ENCODE measurements around the gene CMTM1.

The CMTM1 gene

DNA sequence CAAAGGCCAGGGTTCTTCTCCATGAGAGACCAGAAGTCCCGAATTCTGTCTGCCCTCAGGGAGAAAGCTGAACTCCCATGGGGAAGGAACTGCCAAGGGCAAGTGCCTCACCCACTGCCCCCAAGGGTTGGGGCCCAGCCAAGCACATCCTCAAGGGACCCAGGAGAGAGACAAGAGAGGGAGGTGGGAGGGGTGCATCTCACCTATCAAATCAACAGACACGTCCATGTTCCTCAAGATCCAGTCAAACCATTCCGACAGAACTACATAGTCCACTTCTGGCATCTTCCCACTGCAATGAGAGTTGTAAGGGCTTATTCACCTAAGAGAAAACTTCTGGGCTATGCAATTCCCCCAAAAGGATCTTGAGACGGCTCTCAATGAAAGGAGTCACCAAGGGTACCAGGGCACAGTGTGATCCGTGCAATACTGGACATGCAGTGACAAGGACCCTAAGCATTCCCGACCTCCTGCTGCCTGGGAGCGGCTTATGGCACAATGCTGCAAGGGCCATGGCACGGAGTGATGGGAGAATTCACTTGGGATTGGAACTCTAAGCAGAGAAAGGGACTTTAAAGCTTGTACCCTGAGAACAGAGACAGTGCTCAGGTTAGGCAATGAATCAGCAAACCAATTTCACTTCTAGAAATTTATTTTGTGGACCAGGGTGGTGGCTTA, 48.5 kb upstream of the CMTM1 start:
- no peak for ATAC-seq
- TF ChIP-seq OSR1 (CRISPR knock-in tag; IDR thresholded peaks at IDR 0.05) = no peak
- TF ChIP-seq BACH2 (CRISPR knock-in tag; IDR thresholded peaks at IDR 0.05; ENCODE audit: borderline replicate concordance) = no peak
- no peak for TF ChIP-seq ISL1 (CRISPR knock-in tag; IDR thresholded peaks at IDR 0.05)
- TF ChIP-seq ZC3H10 (CRISPR knock-in tag; IDR thresholded peaks at IDR 0.05) = no peak
- TF ChIP-seq ZNF8 (CRISPR knock-in tag; IDR thresholded peaks at IDR 0.05) = no peak

DNA sequence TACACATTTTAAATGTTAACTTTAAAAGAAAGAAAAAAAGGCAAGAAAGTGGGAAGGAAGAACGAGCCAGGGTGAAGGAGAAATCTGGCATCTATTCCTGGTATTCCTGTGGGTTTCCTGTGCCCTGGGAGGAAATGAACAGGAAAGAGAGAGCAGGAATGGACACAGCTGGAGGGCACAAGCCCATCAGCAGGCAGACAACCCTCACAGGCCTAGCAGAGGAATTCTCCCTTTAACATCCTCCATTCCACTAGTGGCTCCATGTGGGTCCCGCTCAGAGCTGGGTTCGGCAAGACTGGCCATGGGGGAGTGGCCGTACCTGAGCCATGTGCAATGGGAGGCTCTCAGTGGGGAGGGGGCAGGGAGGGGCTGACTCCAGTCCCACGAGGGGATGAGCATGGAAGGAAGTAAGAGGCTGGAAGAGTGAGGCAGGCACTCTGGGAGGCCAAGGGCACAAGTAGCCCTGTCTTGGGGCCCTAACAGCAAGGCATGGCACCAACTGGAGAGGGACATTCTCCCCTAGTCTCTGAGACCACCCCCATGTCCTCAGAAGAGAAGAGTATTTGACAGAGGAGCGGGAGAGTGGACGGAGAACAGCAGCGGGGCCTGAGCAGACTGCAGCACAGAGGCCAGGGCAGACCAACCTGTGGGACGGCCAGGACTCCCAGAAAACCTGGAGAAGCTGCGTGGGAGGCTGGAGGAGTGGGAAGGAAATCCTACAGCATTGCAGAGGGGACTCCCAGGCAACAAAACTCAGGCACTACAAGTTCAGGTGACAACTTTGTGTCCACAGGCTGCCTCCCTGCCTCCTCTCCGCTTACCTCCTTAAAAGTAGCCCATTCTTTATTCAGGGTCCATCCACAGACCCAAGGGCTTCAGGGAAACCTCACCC, 46.5 kb upstream of the CMTM1 start:
- ATAC-seq = no peak
- TF ChIP-seq ESRRG (CRISPR knock-in tag; IDR thresholded peaks at IDR 0.05) (no peak), PPARA (CRISPR knock-in tag; IDR thresholded peaks at IDR 0.05; ENCODE audit: borderline replicate concordance) (no peak), TOX (CRISPR knock-in tag; IDR thresholded peaks at IDR 0.05; ENCODE audit: borderline replicate concordance) (no peak), ISL1 (CRISPR knock-in tag; IDR thresholded peaks at IDR 0.05) (no peak), TCF4 (CRISPR knock-in tag; IDR thresholded peaks at IDR 0.05; ENCODE audit: borderline replicate concordance) (no peak), OSR1 (CRISPR knock-in tag; IDR thresholded peaks at IDR 0.05) (no peak), SNAI2 (CRISPR knock-in tag; IDR thresholded peaks at IDR 0.05) (no peak), ZC3H10 (CRISPR knock-in tag; IDR thresholded peaks at IDR 0.05) (no peak), BACH2 (CRISPR knock-in tag; IDR thresholded peaks at IDR 0.05; ENCODE audit: borderline replicate concordance) (no peak), CSDC2 (CRISPR knock-in tag; IDR thresholded peaks at IDR 0.05) (no peak), ARNTL (CRISPR knock-in tag; IDR thresholded peaks at IDR 0.05; ENCODE audit: borderline replicate concordance, low read depth) (no peak), ZNF565 (CRISPR knock-in tag; conservative IDR thresholded peaks at IDR 0.05; ENCODE audit: low read depth) (no peak), RARB (CRISPR knock-in tag; IDR thresholded peaks at IDR 0.05) (no peak), ZFP3 (CRISPR knock-in tag; IDR thresholded peaks at IDR 0.05) (no peak), ZNF70 (CRISPR knock-in tag; IDR thresholded peaks at IDR 0.05) (no peak), GLIS3 (CRISPR knock-in tag; IDR thresholded peaks at IDR 0.05) (no peak)
- TF ChIP-seq, protein P1, sequence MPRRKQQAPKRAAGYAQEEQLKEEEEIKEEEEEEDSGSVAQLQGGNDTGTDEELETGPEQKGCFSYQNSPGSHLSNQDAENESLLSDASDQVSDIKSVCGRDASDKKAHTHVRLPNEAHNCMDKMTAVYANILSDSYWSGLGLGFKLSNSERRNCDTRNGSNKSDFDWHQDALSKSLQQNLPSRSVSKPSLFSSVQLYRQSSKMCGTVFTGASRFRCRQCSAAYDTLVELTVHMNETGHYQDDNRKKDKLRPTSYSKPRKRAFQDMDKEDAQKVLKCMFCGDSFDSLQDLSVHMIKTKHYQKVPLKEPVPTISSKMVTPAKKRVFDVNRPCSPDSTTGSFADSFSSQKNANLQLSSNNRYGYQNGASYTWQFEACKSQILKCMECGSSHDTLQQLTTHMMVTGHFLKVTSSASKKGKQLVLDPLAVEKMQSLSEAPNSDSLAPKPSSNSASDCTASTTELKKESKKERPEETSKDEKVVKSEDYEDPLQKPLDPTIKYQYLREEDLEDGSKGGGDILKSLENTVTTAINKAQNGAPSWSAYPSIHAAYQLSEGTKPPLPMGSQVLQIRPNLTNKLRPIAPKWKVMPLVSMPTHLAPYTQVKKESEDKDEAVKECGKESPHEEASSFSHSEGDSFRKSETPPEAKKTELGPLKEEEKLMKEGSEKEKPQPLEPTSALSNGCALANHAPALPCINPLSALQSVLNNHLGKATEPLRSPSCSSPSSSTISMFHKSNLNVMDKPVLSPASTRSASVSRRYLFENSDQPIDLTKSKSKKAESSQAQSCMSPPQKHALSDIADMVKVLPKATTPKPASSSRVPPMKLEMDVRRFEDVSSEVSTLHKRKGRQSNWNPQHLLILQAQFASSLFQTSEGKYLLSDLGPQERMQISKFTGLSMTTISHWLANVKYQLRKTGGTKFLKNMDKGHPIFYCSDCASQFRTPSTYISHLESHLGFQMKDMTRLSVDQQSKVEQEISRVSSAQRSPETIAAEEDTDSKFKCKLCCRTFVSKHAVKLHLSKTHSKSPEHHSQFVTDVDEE (CRISPR knock-in tag; IDR thresholded peaks at IDR 0.05) = no peak
- TF ChIP-seq, protein P2, sequence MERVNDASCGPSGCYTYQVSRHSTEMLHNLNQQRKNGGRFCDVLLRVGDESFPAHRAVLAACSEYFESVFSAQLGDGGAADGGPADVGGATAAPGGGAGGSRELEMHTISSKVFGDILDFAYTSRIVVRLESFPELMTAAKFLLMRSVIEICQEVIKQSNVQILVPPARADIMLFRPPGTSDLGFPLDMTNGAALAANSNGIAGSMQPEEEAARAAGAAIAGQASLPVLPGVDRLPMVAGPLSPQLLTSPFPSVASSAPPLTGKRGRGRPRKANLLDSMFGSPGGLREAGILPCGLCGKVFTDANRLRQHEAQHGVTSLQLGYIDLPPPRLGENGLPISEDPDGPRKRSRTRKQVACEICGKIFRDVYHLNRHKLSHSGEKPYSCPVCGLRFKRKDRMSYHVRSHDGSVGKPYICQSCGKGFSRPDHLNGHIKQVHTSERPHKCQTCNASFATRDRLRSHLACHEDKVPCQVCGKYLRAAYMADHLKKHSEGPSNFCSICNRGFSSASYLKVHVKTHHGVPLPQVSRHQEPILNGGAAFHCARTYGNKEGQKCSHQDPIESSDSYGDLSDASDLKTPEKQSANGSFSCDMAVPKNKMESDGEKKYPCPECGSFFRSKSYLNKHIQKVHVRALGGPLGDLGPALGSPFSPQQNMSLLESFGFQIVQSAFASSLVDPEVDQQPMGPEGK (CRISPR knock-in tag; IDR thresholded peaks at IDR 0.05; ENCODE audit: borderline replicate concordance) = no peak
- TF ChIP-seq, protein P3, sequence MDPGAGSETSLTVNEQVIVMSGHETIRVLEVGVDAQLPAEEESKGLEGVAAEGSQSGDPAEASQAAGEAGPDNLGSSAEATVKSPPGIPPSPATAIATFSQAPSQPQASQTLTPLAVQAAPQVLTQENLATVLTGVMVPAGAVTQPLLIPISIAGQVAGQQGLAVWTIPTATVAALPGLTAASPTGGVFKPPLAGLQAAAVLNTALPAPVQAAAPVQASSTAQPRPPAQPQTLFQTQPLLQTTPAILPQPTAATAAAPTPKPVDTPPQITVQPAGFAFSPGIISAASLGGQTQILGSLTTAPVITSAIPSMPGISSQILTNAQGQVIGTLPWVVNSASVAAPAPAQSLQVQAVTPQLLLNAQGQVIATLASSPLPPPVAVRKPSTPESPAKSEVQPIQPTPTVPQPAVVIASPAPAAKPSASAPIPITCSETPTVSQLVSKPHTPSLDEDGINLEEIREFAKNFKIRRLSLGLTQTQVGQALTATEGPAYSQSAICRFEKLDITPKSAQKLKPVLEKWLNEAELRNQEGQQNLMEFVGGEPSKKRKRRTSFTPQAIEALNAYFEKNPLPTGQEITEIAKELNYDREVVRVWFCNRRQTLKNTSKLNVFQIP (CRISPR knock-in tag; IDR thresholded peaks at IDR 0.05; ENCODE audit: borderline replicate concordance, low read depth) = no peak
- TF ChIP-seq, protein P4, sequence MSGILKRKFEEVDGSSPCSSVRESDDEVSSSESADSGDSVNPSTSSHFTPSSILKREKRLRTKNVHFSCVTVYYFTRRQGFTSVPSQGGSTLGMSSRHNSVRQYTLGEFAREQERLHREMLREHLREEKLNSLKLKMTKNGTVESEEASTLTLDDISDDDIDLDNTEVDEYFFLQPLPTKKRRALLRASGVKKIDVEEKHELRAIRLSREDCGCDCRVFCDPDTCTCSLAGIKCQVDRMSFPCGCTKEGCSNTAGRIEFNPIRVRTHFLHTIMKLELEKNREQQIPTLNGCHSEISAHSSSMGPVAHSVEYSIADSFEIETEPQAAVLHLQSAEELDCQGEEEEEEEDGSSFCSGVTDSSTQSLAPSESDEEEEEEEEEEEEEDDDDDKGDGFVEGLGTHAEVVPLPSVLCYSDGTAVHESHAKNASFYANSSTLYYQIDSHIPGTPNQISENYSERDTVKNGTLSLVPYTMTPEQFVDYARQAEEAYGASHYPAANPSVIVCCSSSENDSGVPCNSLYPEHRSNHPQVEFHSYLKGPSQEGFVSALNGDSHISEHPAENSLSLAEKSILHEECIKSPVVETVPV (CRISPR knock-in tag; IDR thresholded peaks at IDR 0.05) = no peak
